Neural cell (in vitro differentiated cells): ENCODE data around the gene NRCAM.

Source experiments
- EP300 ChIP-seq: fragments of 450-650 bp; conservative IDR thresholded peaks from 2 replicates; pipeline ENCODE4 v1.6.1; 2014; ENCODE audit warnings: antibody characterized with exemption, mild to moderate bottlenecking, moderate library complexity; ENCODE audit not compliant: poor library complexity, severe bottlenecking
- EZH2 ChIP-seq: fragments of 200-600, 300-800 bp; shearing (Covaris generic), sonication (generic); IDR thresholded peaks from 2 replicates; pipeline ENCODE4 v1.6.1; 2014; ENCODE audit warnings: antibody characterized with exemption, low read length, borderline replicate concordance, mild to moderate bottlenecking; ENCODE audit not compliant: insufficient read depth, poor library complexity, severe bottlenecking
- POLR2AphosphoS5 ChIP-seq: IDR thresholded peaks from 2 replicates; pipeline ENCODE4 v1.6.1; 2012
- RAD21 ChIP-seq: fragments of 450-650 bp; conservative IDR thresholded peaks from 2 replicates; pipeline ENCODE4 v1.6.1; 2014; ENCODE audit warnings: antibody characterized with exemption, mild to moderate bottlenecking, moderate library complexity
- SMC3 ChIP-seq: fragments of 450-650 bp; conservative IDR thresholded peaks from 2 replicates; pipeline ENCODE4 v1.6.1; 2014; ENCODE audit warnings: antibody characterized with exemption, mild to moderate bottlenecking, moderate library complexity; ENCODE audit not compliant: poor library complexity
- TAF1 ChIP-seq: IDR thresholded peaks from 2 replicates; pipeline ENCODE4 v1.6.1; 2012; ENCODE audit warnings: low read depth
- TF ChIP-seq, protein P1 (sequence below): fragments of 450-650 bp; IDR thresholded peaks from 2 replicates; pipeline ENCODE4 v1.5.1; 2014; ENCODE audit warnings: antibody characterized with exemption, mild to moderate bottlenecking, moderate library complexity; ENCODE audit not compliant: poor library complexity, severe bottlenecking
- TF ChIP-seq, protein P2 (sequence below): IDR thresholded peaks from 2 replicates; pipeline ENCODE4 v1.6.1; 2012; ENCODE audit warnings: borderline replicate concordance

DNA sequence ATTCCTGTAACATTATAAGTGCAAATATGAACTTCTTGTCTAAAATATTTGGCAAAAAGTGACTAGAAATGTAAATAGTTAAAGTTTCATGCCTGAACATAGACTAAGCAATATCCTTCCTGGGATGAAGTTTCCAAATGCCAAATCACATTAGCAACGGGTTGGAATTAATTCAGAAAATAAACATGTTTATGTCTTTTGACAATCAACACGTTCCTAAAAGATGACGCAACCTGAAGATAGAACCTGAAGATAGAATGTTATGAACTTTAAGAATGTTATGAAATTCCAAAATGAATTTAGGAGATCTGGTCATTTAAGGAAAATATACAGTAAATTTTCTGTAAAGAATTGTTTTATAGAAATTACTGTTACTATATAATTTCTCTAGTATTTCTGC, 335.3 kb downstream of the NRCAM start:
- TF ChIP-seq, protein P1, sequence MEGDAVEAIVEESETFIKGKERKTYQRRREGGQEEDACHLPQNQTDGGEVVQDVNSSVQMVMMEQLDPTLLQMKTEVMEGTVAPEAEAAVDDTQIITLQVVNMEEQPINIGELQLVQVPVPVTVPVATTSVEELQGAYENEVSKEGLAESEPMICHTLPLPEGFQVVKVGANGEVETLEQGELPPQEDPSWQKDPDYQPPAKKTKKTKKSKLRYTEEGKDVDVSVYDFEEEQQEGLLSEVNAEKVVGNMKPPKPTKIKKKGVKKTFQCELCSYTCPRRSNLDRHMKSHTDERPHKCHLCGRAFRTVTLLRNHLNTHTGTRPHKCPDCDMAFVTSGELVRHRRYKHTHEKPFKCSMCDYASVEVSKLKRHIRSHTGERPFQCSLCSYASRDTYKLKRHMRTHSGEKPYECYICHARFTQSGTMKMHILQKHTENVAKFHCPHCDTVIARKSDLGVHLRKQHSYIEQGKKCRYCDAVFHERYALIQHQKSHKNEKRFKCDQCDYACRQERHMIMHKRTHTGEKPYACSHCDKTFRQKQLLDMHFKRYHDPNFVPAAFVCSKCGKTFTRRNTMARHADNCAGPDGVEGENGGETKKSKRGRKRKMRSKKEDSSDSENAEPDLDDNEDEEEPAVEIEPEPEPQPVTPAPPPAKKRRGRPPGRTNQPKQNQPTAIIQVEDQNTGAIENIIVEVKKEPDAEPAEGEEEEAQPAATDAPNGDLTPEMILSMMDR = no peak
- TF ChIP-seq POLR2AphosphoS5 (no peak), RAD21 (no peak), EZH2 (no peak), EP300 (no peak), TAF1 (no peak), SMC3 (no peak)
- TF ChIP-seq, protein P2, sequence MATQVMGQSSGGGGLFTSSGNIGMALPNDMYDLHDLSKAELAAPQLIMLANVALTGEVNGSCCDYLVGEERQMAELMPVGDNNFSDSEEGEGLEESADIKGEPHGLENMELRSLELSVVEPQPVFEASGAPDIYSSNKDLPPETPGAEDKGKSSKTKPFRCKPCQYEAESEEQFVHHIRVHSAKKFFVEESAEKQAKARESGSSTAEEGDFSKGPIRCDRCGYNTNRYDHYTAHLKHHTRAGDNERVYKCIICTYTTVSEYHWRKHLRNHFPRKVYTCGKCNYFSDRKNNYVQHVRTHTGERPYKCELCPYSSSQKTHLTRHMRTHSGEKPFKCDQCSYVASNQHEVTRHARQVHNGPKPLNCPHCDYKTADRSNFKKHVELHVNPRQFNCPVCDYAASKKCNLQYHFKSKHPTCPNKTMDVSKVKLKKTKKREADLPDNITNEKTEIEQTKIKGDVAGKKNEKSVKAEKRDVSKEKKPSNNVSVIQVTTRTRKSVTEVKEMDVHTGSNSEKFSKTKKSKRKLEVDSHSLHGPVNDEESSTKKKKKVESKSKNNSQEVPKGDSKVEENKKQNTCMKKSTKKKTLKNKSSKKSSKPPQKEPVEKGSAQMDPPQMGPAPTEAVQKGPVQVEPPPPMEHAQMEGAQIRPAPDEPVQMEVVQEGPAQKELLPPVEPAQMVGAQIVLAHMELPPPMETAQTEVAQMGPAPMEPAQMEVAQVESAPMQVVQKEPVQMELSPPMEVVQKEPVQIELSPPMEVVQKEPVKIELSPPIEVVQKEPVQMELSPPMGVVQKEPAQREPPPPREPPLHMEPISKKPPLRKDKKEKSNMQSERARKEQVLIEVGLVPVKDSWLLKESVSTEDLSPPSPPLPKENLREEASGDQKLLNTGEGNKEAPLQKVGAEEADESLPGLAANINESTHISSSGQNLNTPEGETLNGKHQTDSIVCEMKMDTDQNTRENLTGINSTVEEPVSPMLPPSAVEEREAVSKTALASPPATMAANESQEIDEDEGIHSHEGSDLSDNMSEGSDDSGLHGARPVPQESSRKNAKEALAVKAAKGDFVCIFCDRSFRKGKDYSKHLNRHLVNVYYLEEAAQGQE = no peak
